Mesodermal cell (in vitro differentiated cells): Measurements from ENCODE around the gene SRGAP1.
A peak's percentile ranks its signal among the peaks of the same experiment; 100 is the strongest.

Experiments used
- H3K27ac ChIP-seq: 2 replicates; pipeline ENCODE4 v1.7.0; 2013; ENCODE audit warnings: mild to moderate bottlenecking, low read depth, low read length, moderate library complexity; ENCODE audit not compliant: severe bottlenecking
- H3K36me3 ChIP-seq: 2 replicates; pipeline ENCODE4 v1.7.1; 2013; ENCODE audit warnings: mild to moderate bottlenecking, low read length, moderate library complexity; ENCODE audit not compliant: control insufficient read depth, insufficient read depth
- H3K4me1 ChIP-seq: one replicate; pipeline ENCODE4 v1.7.1; 2013; ENCODE audit warnings: mild to moderate bottlenecking, low read length; ENCODE audit not compliant: insufficient read depth, control insufficient read depth, poor library complexity, severe bottlenecking
- H3K4me3 ChIP-seq: 2 replicates; pipeline ENCODE4 v1.7.0; 2013; ENCODE audit warnings: low read length, control low read depth, mild to moderate bottlenecking; ENCODE audit not compliant: insufficient read depth, poor library complexity, severe bottlenecking; ENCODE audit errors: extremely low read depth
- H3K9me3 ChIP-seq: 2 replicates; pipeline ENCODE4 v1.7.1; 2013; ENCODE audit warnings: mild to moderate bottlenecking, low read length, moderate library complexity; ENCODE audit not compliant: control insufficient read depth
- WGBS, 2 experiments: methylation state at CpG; one replicate each; pipeline ENCODE4 v1.1.5; 2013; ENCODE audit warnings: missing lambda C conversion rate in 2 of 2; ENCODE audit not compliant: insufficient coverage in 2 of 2; 5-methylcytosine and 5-hydroxymethylcytosine counted together

Gene SRGAP1

GRCh38 chr12:63935361-63935760 lies 90.9 kb downstream of the SRGAP1 start:
- no peak overlapping the region for H3K4me3 ChIP-seq
- H3K27ac ChIP-seq = no peak overlapping the region
- H3K36me3 ChIP-seq = no peaks in the 10 kb centered on the region
- peaks cover 5% of the 10 kb centered on the region for H3K4me1 ChIP-seq
- no peaks in the 10 kb centered on the region for H3K9me3 ChIP-seq

GRCh38 chr12:63937378-63938316 lies 93.1 kb downstream of the SRGAP1 start:
- no peaks in the 10 kb centered on the region for H3K9me3 ChIP-seq
- peaks cover 17% of the 10 kb centered on the region for H3K4me1 ChIP-seq
- no peak overlapping the region for H3K27ac ChIP-seq
- H3K36me3 ChIP-seq = no peaks in the 10 kb centered on the region
- H3K4me3 ChIP-seq = no peak overlapping the region
- 86 to 93% methylated on average over 5 to 8 of the region's 12 CpGs for WGBS, 2 experiments

GRCh38 chr12:63940310-63941005 lies 96.0 kb downstream of the SRGAP1 start:
- 77 to 80% methylated on average over 6 to 7 of the region's 7 CpGs for WGBS, 2 experiments
- no peaks in the 10 kb centered on the region for H3K9me3 ChIP-seq
- H3K27ac ChIP-seq = peak overlapping the region; percentile 82
- H3K4me1 ChIP-seq = peaks cover 27% of the 10 kb centered on the region
- H3K4me3 ChIP-seq = no peak overlapping the region
- H3K36me3 ChIP-seq = no peaks in the 10 kb centered on the region

GRCh38 chr12:63941166-63941800 lies 96.8 kb downstream of the SRGAP1 start:
- Histone ChIP-seq H3K4me1 (peaks cover 27% of the 10 kb centered on the region), H3K9me3 (no peaks in the 10 kb centered on the region), H3K36me3 (no peaks in the 10 kb centered on the region), H3K4me3 (no peak overlapping the region), H3K27ac (no peak overlapping the region)
- WGBS, 2 experiments = no CpG with 5 or more reads among the region's 3 CpGs

- no peaks in the 10 kb centered on the region for H3K9me3 ChIP-seq
- H3K27ac ChIP-seq = no peak overlapping the region
- no peak overlapping the region for H3K4me3 ChIP-seq
- H3K36me3 ChIP-seq = no peaks in the 10 kb centered on the region
- peaks cover 27% of the 10 kb centered on the region for H3K4me1 ChIP-seq
Observed at GRCh38 chr12:63941879-63942278, 97.4 kb downstream of the SRGAP1 start.

- Histone ChIP-seq H3K27ac (no peak overlapping the region), H3K4me1 (peaks cover 27% of the 10 kb centered on the region), H3K36me3 (no peaks in the 10 kb centered on the region), H3K9me3 (no peaks in the 10 kb centered on the region), H3K4me3 (no peak overlapping the region)
- WGBS, 2 experiments = 85 to 89% methylated on average over 2 of the region's 9 CpGs
Observed at GRCh38 chr12:63942464-63943241, 98.2 kb downstream of the SRGAP1 start.

- WGBS, 2 experiments = 69% methylated on average over 2 of the region's 2 CpGs; no CpG with 5 or more reads in 1 of the 2 experiments
- H3K27ac ChIP-seq = no peak overlapping the region
- H3K36me3 ChIP-seq = no peaks in the 10 kb centered on the region
- no peaks in the 10 kb centered on the region for H3K9me3 ChIP-seq
- no peak overlapping the region for H3K4me3 ChIP-seq
- H3K4me1 ChIP-seq = peaks cover 29% of the 10 kb centered on the region
Observed at GRCh38 chr12:63944034-63944579, 99.6 kb downstream of the SRGAP1 start.

- Histone ChIP-seq H3K27ac (no peak overlapping the region), H3K4me3 (no peak overlapping the region), H3K4me1 (peaks cover 29% of the 10 kb centered on the region), H3K36me3 (no peaks in the 10 kb centered on the region), H3K9me3 (no peaks in the 10 kb centered on the region)
- 74 to 90% methylated on average over 2 to 4 of the region's 5 CpGs for WGBS, 2 experiments
Observed at GRCh38 chr12:63944586-63945228, 100.2 kb downstream of the SRGAP1 start.

- Histone ChIP-seq H3K4me3 (no peak overlapping the region), H3K4me1 (peaks cover 25% of the 10 kb centered on the region), H3K27ac (no peak overlapping the region), H3K36me3 (no peaks in the 10 kb centered on the region), H3K9me3 (no peaks in the 10 kb centered on the region)
Observed at GRCh38 chr12:63945777-63946176, 101.3 kb downstream of the SRGAP1 start.

- Histone ChIP-seq H3K36me3 (no peaks in the 10 kb centered on the region), H3K27ac (no peak overlapping the region), H3K4me3 (no peak overlapping the region), H3K9me3 (no peaks in the 10 kb centered on the region), H3K4me1 (peaks cover 18% of the 10 kb centered on the region)
Observed at GRCh38 chr12:63948211-63948610, 103.7 kb downstream of the SRGAP1 start.
